Osteoblast (primary cell): ENCODE data around the gene GFRA1. TPM values are rescaled to one million over a fixed set of nuclear protein-coding genes. Genes with fewer than 3 reads are reported as not detected.
"Not testable (repeated sequence)": the region's sequence is repeated elsewhere in the genome, so short reads cannot be mapped to it uniquely, and the experiment has no call there.

Experiments used
- DNase-seq: peaks from one replicate; pipeline ENCODE4 v3.0.0; 2011; ENCODE audit warnings: low spot score, mixed read lengths; ENCODE audit not compliant: insufficient read length; ENCODE audit errors: missing footprints
- H2AFZ ChIP-seq: 2 replicates; pipeline ENCODE4 v1.6.0; 2011; ENCODE audit warnings: mild to moderate bottlenecking, low read length
- H3K27ac ChIP-seq: 2 replicates; pipeline ENCODE4 v1.5.1; 2011; ENCODE audit warnings: mild to moderate bottlenecking, low read depth, low read length, moderate library complexity
- H3K27me3 ChIP-seq: 2 replicates; pipeline ENCODE4 v1.6.0; 2012; ENCODE audit warnings: mild to moderate bottlenecking, control low read depth, inconsistent platforms, low read length, moderate library complexity; ENCODE audit not compliant: insufficient read depth
- H3K36me3 ChIP-seq: 2 replicates; pipeline ENCODE4 v1.5.1; 2011; ENCODE audit warnings: mild to moderate bottlenecking, low read length, control low read depth, moderate library complexity; ENCODE audit not compliant: insufficient read depth
- H3K4me1 ChIP-seq: 2 replicates; pipeline ENCODE4 v1.5.1; 2011; ENCODE audit warnings: mild to moderate bottlenecking, low read length, control low read depth, moderate library complexity; ENCODE audit not compliant: insufficient read depth
- H3K4me2 ChIP-seq: 2 replicates; pipeline ENCODE4 v1.6.0; 2011; ENCODE audit warnings: mild to moderate bottlenecking, low read length; ENCODE audit not compliant: insufficient read depth
- H3K4me3 ChIP-seq: fragments of 200-600 bp; sonication (generic); 3 replicates; pipeline ENCODE4 v1.5.1; 2012; ENCODE audit warnings: mild to moderate bottlenecking, low read length, inconsistent platforms; ENCODE audit not compliant: insufficient read depth
- H3K79me2 ChIP-seq: 2 replicates; pipeline ENCODE4 v1.6.0; 2012; ENCODE audit warnings: mild to moderate bottlenecking, low read length, control low read depth, inconsistent platforms; ENCODE audit not compliant: insufficient read depth
- H3K9me3 ChIP-seq: 2 replicates; pipeline ENCODE4 v1.5.1; 2011; ENCODE audit warnings: low read depth, low read length, control low read depth
- H4K20me1 ChIP-seq: 2 replicates; pipeline ENCODE4 v1.6.0; 2012; ENCODE audit warnings: mild to moderate bottlenecking, low read length, control low read depth; ENCODE audit not compliant: insufficient read depth
- total RNA-seq: library from RNA; depleted of rRNA; stranded (reverse); fragments of >200 nt; gene quantifications from 2 replicates; pipeline ENCODE4 v1.2.3, GENCODE V29; 2012
- TF ChIP-seq, protein P1 (sequence below): IDR thresholded peaks from 2 replicates; pipeline ENCODE4 v1.5.1; 2011; ENCODE audit warnings: mild to moderate bottlenecking, low read depth, low read length, moderate library complexity; ENCODE audit errors: extremely low read depth

Gene GFRA1
- total RNA-seq, 1 donor, result 76.0 TPM

DNA sequence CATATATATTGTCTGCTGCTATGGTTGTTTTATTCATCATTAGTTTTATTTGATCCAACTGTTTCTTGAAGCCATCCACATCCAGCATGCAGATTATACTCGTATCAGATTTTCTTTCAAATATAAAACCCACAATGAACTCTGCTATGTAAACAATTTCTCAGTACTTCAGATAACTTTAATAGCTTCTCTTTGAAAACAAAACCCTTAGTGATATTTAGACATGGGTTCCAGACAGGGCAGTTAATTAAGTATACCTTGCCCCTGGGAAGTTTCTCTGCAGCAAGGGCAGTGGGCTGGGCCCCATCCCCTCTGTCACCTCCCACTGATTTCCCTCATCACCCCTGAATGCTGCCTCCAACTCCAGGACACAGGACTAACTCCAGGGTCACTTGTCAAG lies 104.3 kb downstream of the GFRA1 start:
- no peaks in the 10 kb centered on the region for H3K36me3 ChIP-seq
- H3K27ac ChIP-seq, result no peak overlapping the region
- H3K4me2 ChIP-seq, result no peak overlapping the region
- H3K27me3 ChIP-seq, result no peaks in the 10 kb centered on the region
- no peaks in the 10 kb centered on the region for H4K20me1 ChIP-seq
- H3K79me2 ChIP-seq, result no peaks in the 10 kb centered on the region
- peaks cover 5% of the 10 kb centered on the region for H3K4me1 ChIP-seq
- TF ChIP-seq, protein P1, sequence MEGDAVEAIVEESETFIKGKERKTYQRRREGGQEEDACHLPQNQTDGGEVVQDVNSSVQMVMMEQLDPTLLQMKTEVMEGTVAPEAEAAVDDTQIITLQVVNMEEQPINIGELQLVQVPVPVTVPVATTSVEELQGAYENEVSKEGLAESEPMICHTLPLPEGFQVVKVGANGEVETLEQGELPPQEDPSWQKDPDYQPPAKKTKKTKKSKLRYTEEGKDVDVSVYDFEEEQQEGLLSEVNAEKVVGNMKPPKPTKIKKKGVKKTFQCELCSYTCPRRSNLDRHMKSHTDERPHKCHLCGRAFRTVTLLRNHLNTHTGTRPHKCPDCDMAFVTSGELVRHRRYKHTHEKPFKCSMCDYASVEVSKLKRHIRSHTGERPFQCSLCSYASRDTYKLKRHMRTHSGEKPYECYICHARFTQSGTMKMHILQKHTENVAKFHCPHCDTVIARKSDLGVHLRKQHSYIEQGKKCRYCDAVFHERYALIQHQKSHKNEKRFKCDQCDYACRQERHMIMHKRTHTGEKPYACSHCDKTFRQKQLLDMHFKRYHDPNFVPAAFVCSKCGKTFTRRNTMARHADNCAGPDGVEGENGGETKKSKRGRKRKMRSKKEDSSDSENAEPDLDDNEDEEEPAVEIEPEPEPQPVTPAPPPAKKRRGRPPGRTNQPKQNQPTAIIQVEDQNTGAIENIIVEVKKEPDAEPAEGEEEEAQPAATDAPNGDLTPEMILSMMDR, result no peak
- H2AFZ ChIP-seq, result no peak overlapping the region
- no peak for DNase-seq
- H3K9me3 ChIP-seq, result no peaks in the 10 kb centered on the region
- no peak overlapping the region for H3K4me3 ChIP-seq

DNA sequence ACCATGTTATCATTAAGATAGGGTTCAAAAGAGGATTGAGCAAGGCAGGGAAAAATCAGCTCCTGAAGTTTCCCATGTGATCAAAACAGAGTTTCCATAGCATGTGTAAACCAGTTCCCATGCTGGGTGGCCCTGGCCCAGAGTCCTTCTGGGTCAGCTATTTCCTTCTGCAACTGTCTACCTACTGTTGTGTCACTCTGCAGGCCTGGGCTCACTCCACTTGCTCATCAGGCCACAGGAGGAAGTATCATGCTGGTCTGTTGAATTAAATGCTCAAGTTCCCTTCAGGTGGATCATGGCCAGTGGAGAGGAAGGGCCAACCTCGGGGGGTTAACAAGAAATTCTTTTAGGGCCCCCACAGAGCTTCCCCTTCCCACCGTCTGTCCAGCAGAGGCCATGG lies 104.7 kb downstream of the GFRA1 start:
- DNase-seq, result no peak
- H3K79me2 ChIP-seq, result no peaks in the 10 kb centered on the region
- H4K20me1 ChIP-seq, result no peaks in the 10 kb centered on the region
- no peak overlapping the region for H3K4me2 ChIP-seq
- no peaks in the 10 kb centered on the region for H3K36me3 ChIP-seq
- peaks cover 5% of the 10 kb centered on the region for H3K4me1 ChIP-seq
- H3K27ac ChIP-seq, result no peak overlapping the region
- no peaks in the 10 kb centered on the region for H3K9me3 ChIP-seq
- no peak overlapping the region for H3K4me3 ChIP-seq
- H3K27me3 ChIP-seq, result no peaks in the 10 kb centered on the region
- no peak overlapping the region for H2AFZ ChIP-seq
- TF ChIP-seq, protein P1, result no peak

DNA sequence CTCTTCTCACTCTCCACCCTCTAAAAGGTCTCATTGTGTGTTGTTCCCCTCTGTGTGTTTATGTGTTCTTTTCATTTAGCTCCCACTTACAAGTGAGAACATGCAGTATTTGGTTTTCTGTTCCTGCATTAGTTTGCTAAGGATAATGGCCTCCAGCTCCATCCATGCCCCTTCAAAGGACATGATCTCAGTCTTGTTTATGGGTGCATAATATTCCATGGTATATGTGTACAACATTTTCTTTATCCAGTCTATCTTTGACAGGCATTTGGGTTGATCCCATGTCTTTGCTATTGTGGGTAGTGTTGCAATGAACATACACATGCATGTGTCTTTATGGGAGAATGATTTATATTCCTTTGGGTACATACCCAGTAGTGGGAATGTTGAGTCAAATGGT lies 107.1 kb downstream of the GFRA1 start:
- not testable (repeated sequence) for H3K27me3 ChIP-seq, H3K4me1 ChIP-seq, H3K79me2 ChIP-seq, H2AFZ ChIP-seq, H3K4me3 ChIP-seq, H3K4me2 ChIP-seq, H4K20me1 ChIP-seq, DNase-seq, H3K9me3 ChIP-seq, H3K36me3 ChIP-seq, H3K27ac ChIP-seq

DNA sequence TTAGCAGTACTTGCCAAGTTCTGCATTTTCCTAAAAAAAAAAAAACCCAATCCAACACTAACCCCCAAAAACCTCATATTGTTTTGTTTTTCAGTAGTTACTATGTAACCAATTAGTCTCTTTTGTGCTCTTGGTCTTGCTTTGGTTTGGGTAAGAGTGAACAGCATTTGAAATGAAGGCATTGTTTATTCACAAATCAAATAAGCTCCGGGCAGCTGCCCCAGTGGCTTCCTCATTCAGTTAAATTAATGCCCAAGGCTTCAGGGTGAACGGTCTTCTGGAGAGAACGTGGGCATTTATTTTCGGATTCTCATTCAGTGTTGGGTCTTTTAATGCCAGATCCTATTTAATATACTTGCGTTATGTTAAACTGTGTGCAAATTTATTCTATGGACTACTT lies 108.7 kb downstream of the GFRA1 start:
- Histone ChIP-seq H4K20me1 (no peaks in the 10 kb centered on the region), H3K9me3 (no peaks in the 10 kb centered on the region), H3K36me3 (no peaks in the 10 kb centered on the region), H3K27ac (no peak overlapping the region), H3K27me3 (no peaks in the 10 kb centered on the region), H3K4me2 (no peak overlapping the region), H3K4me3 (no peak overlapping the region), H3K79me2 (no peaks in the 10 kb centered on the region), H3K4me1 (no peaks in the 10 kb centered on the region), H2AFZ (no peak overlapping the region)
- TF ChIP-seq, protein P1, result no peak
- no peak for DNase-seq
